Midbrain (tissue), 1 donor: ENCODE measurements around the gene SAMD5.

Source experiments
- DNase-seq: peaks from one replicate; lab custom pipeline; 2025; lab: John Stamatoyannopoulos, UW

The SAMD5 gene

DNA sequence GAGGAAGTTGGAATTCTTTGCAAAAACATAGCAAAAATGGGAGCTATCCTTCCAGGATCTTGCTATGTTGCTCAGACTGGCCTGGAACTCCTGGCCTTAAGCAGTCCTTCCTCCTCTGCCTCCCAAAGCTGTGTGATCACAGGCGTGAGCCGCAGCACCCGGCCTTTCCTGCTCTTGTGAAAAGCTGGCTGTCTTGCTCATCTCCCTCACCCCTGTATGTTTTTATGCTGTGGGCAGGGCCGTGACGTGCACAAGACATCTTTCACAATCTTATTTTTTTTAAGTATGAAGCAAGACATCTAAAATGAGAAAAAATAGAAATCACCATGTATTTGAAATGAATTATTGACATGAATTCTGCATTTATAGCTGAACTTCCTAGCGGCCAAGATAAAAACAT, 110.4 kb downstream of the SAMD5 start:
- DNase-seq = no peak
